ENCODE measurements around the gene LAD1.

Gene LAD1

DNA sequence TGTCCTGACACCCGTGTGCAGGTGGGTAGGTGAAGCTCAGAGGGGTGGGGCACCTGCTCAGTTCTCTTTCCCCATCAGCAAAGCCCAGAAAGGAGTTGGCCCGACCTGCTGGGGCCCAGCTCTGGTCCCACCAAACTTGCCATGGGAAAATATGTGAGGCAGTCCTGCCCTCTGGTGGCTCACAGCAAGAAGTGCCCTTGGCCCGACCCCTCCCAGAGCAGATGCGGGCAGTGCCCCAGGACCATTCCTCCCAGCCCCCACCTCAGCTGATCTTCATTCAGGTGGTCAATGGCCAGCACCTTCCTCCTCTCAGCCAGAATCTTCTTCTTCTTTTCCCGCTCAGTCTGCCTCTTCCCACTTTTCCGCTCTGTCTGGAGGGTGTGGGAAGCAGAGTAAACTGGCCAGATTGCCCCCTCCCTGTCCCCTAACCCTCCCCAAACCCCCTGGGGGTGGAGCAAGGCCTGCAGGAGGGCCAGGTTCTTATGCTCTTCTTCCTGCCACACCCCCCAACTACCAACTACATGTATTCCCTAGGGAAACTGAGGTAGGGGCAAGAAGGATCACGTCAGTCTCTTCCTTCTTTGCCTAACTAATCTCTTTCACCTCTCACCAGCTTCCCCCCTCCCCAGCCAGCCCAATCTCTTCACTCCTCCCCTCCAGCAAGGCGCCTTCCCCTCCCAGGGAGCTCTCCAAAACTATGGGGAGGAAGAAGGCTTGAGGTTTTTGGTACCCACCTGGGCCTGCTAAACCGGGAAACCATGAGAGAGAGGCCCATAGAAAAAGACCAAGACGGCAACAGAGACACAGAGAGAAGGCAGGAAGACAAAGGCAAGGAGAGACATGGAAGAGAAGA is 37.2 kb downstream of the LAD1 start:
- DNase-seq: peak in 1 of 2 experiments; percentile 33

DNA sequence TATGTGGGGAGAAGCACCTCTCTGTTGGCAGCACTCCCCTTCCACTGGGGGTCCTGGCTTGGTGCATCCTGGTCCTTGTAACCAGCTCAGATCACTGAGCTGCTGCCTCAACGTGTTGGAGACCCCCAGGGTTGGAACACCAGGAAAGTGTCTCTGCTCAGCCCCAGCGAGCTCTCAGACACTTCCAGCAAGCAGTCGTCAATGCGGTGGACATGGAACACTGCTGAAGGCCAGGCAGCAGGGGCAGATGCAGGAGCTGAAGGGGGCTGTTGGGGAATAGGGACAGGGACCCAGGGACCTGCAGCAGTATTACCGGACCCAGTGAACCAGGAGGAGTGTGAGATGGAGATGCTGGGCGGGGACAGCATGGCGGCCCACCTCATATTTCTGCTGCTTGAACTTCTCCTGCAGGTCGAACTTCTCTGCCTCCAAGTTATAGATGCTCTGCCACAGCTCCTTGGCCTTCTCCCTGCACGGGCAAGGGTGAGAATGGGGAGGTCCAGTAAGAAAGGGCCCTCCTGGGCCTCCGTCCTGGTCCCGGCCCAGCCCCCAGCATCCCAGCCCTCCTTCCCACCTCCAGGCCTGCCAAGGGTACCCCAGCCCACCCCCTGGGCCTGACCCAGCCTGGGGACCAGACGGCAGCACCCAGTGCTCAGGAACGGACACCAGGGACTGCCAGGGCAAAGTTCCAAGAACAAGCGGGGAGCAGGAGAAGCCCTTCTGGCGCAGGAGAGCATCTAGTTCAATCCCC is 38.0 kb downstream of the LAD1 start:
- no peak for DNase-seq

DNA sequence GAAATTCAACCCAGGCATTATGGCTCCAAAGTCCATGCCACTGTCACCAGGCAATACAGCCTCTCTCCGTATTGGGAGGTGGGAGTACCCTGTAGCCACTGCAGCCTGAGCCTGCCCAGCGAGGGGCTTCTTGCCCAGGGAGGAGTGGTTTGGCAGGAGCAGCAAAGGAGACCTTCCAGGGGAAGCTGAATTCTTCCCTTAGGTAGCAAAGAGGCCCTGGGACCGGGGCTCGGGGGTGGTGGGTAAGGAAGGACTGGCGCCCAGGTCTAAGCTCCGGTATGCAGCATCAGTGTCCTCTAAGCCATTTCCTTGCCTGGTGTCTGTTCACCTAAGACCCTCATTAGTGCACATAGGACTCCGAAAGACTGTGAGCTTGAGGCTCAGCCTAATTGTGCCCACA is 38.6 kb downstream of the LAD1 start:
- DNase-seq: no peak

DNA sequence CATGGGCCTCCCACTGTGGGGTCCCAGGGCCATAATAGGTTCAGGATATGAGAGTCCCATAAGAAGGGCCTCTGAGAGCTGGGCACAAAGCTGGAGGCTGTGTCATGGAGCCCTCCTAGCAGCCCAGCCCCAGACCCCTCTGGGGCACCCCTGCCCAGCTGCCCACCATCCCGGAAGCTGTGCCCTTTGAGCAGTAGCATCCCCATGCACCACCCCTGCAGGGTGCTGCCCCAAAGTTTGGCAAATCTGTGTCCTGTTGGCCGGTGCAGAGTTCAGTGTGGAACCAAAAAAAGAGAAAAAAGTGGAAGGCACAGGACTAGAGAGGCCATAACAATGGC is 39.3 kb downstream of the LAD1 start:
- no peak for DNase-seq

DNA sequence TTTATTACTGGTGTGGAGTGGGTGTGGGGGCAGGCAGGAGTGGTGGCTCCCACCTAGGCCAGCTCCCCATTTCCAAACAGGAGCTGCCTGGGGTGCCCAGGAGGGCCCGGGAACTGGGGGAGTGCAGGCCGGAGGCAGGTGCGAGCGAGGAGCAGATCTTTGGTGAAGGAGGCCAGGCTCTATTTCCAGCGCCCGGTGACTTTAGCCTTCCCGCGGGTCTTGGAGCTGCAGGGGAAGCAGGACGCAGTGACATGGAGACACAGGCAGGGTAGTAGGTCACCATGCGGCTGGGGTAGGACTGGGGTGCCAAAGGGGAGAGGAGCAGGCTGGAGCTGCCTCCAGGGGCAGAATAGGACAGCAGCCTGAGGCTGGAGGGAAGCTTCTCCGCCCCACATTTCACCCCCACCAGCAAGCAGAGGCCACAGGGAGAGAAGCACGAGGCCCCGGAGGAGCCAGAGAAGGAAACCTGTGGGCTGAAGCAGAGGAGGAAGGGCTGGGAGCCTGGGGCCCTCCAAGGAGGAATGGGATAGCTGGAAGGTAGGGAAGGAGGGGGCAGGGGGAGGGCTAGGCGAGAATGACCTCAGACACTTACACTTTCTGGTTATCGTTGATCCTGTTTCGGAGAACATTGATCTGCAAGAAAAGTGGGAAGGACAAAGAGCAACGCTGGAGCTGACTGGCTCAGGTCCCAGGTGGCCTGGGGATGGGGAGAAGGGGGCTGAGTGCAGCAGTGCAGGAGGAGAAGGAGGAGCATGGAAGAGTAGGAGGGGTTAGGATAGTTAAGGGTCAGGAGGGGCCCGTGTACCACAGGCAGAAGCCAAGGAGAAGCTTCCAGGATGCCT is 39.9 kb downstream of the LAD1 start:
- DNase-seq: no peak

DNA sequence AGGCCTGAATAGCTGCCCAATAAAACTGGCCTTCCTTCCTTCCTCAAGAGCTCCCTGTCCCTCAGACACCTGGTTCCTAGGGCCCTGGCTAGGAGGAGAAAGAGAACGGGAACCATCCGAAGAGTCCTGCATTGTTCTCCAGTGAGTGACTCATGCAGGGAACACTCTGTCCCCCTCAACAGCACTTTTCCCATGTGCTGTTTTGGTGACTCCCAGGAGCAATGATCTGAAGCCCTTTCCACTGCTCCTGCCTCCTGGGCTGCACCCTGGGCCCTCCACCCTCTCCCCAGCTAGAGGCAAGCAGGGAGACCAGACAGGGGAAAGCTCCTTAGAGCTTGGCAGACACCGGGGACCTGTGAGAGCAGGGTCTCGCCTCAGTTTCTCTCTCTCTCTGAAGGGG is 40.5 kb downstream of the LAD1 start:
- DNase-seq: no peak

DNA sequence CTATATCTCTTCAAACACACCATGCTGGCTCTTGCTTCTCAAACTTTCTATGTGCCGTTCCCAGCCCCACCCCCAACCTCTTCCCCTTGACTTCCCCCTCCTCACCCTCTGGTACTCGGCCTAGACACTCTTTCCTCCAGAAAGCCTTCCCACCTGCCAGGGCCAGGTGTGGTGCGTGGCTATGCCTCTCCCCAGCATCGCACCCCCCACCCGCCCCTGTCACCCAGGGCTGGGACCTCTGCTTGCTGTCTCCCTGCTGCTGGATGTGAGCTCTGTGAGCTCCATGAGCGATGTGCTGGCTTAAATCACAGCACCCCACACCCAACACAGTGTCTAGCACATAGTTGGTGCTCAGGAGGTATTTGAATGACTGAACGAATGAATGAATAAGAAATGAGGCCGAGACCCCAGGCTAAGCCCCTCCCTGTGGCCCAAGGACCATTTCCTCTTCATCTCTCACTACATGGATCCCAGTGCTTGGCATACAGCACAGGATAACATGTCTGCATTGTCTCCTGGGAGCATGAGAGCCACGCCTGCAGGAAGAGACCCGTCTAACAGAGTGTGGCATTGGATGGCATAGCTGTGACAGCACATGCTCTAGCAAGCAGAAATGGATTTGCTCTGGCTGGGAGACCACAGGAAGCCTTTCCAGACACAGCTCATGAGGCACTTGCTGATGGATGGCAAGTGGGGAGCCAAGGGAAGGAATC is 41.3 kb downstream of the LAD1 start:
- DNase-seq: no peak

DNA sequence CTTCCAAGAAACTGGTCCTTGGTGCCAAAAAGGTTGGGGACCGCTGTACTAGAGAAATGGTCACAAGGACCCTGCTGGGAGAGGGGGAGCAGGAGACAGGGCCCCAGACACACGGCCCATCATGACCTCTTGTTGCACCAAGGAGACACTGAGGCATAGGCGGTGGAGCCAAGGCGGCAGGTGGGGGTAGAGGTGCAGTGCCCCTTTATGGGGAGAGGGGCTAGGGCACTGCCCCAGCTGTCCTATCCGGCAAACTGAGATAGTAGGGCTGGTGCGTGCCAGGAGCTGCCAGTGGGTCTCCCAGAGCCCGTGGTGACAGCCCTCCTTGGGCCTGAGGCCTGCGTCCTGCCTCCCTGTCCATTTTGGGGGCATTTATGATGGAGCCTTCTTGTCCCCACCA is 41.9 kb downstream of the LAD1 start:
- no peak for DNase-seq

DNA sequence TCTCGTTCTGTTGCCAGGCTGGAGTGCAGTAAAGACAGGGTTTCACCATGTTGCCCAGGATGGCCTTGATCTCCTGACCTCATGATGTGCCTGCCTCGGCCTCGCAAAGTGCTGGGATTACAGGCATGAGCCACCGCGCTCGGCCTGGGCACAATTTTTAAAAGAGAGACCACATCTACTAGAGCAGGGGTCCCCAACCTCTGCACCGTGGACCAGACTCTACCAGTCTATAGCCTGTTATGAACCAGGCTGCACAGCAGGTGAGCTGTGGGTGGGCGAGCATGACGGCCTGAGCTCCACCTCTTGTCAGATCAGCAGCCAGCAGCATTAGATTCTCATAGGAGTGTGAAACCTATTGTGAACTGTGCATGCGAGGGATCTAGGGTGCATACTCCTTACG is 42.4 kb downstream of the LAD1 start:
- no peak for DNase-seq

DNA sequence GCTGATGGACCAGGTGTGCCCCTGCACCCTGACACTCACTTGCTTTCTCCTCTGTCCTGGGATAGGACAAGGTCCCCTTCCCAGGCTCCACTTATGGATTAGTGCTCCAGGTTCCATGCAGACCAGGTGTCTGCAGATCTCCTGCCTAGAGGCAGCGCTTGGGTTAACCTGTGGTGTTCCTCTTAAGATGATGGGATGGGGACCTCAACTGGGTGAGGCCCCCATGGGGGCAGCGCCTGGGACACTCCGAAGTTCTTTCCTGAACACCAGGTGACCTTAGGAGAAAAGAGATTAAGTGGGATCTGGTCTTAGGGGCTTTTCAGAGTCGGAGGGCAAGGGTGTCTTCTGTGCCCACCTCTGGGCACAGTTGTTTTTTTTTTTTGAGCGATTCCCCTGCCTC is 42.9 kb downstream of the LAD1 start:
- DNase-seq: no peak

DNA sequence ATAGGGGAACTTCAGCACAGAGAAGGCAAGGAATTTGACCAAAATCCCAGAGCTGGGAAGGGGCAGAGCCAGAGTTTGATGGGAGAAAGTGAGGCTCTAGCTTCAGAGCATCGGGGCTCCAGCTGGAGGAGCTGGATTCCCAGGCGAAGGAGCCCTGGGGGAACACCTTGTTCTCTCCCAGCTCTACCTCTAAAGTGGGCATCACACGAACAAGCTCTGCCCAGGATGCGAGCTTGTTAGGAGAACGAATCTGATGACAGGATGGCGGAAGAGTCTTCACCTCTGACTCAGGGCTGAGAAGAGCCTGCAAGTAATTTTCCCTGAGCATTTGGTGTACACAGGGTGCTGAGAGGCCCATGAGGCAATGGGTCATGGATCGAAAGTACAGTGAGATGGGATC is 43.7 kb downstream of the LAD1 start:
- DNase-seq: no peak

DNA sequence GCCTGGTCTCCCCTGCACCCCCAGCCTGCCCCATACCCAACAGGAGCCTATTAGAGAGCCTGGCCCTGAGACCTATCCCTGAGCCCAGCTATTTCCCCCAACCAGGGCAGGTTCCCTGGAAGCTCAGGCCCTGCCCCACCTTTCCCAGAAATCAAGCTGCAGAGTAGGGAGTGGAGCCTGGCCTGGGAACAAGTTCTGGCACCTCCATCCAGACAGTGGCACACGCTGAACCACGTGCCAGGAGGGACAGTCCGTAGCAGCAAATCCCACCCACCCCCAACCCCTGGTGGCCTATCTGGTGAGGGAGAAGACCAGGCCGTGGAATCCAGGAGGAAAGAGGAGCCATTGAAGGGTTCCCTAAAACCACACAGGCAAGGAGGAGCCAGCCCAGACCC is 44.2 kb downstream of the LAD1 start:
- no peak for DNase-seq

DNA sequence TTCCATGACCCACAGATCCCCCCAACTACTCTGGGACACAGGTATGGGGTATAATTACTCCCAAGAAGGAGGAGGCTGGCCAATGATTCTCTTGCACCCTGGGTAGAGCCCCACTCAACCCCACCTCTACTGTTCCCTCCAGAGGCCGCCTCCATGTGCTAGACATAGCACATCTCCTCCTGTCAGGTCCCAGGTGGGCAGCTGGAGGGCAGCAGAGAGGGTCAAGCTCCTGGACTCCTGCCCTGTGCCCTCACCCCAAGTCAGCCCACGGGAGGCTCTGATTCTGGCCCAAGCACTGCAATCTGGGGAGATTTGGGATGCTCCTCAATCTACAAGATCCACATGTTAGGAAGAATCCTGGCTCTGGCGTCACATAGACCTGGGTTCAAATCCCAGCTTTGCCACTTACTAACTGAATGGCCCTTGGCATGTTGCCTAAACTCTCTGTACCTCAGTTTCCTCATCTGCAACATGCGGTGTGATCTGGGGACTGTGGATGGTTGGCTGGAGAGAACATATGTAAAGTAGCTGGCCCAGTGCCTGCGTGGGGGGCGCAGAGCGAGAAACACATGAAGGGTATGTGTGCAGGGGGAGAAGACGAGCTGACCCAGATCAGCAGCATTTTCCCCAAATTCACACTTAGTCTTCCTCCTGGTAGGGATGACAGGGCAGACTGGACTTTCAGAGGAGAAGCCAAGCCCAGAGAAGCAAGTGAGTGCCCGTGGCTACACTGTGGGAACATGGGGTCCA is 44.8 kb downstream of the LAD1 start:
- DNase-seq: no peak

DNA sequence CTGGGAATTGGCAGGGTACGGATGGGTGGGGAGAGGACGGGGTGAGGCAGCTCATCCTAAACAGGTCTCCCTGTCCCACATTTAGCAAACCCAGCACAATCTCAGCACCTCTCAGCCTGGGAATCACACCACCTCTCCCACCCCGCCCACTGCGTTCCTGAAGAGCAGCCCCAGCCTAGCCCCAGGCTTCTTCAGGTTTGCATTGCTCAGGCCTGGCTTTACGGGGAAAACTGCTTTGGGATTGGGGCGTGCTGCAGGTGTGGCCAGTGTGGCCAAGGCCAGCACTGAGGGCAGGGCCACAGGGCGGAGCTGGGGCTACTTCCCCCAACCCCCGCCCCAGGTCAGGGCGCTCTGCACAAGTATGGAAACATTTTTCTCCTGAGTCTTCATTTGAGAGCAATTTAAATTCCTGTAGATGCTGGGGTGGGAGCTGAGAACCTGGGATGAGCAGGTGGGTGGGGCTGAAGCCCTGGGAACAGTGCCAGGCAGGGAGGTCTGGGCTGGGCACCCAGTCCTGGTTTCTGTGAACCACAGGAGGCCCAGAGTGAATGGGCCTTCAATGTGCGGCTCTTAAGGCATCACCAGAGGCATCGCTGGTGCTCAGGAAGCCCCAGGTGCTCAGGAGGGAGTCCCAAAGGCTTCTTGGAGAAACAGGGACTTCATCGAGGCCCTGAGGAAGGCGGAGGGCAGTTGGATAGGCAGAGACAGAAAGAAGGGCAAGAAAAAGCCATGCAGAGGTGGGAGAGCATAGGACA is 45.8 kb downstream of the LAD1 start:
- DNase-seq: no peak

DNA sequence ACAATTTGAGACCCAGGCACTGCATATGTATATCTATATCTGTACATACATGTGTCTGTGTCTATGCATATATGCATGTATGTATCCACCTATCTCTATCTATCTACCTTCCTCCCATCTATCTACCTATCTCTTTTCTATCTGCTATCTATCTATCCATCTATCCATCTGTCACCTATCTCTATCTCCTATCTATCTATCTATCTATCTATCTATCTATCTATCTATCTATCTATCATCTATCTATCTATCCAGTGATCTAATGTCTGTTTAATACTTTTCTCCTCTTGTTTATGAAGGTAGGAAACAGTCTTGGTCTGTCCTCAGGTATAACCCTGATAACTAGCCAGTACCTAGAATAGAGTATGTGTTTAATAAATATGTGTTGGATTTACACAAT is 47.5 kb downstream of the LAD1 start:
- no peak for DNase-seq

DNA sequence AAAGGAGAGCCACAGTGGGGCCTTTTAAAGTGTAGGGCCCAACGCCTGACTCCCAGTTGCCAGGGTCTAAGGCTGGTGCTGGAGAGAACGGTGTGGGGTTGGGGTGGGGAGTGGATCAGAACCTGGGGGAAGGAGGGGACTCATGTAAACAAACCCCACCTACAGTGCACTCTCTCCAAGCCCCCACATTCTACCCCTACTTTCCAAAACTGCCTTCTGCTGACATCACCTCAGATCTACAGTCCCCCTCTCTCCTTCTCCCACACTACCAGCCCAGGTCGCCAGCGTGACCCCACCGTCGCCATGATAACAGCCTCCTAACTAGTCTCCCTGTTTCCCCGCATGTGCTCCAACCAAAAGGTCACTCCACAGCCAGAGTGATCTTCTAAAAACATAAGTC is 48.2 kb downstream of the LAD1 start:
- DNase-seq: no peak

DNA sequence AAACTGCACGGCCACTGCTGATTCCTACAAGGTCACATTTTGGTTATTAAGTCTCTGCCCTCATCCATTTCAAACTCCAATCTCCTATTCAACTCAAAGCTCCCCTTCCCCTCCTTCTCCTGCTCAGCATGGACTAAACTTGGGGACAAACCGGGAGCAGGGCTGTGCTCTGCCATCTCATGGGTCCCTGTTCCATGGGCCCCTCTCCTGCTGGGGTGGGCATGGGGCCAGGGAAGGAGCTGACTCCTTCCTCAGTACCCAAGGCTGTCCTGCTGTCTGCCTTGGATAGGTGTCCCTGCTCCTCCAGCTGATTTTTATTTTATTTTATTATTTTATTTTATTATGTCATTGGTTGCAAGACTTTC is 48.8 kb downstream of the LAD1 start:
- no peak for DNase-seq

DNA sequence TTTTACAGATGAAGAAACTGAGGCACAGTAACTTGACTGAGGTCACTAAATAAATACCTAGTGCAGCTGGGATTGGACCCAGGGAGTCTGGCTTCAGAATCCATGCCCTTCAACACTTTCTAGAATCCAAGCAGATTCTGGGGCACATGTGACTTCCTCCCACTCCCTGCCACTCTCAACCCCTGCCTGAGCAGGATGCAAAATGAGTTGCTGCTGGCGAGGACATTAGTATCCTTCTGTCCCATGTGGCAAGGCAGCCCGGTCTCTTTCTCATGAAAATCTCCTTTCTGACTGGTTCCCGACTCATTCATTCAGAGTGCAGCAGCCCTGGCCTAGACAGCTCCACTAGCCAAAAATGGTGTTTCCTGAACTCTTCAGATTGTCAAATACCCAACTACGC is 50.0 kb downstream of the LAD1 start:
- DNase-seq: no peak

DNA sequence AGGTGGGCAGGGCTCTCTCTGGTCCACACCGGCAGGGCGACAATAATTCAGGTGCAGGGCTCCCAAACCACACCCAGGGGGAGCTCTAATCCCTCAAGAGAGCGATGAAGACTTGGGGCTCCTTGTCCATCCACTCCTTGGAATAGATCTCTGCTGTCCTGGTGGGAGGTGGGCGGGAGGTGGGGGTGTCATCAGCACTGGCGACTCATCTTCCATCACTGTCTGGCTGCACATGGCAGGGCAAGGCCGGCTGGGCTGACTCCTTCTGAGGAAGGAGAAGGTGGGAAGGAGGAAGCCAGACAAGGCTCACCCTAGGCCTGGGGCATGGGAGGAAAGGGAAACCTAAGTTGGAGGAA is 50.9 kb downstream of the LAD1 start:
- peak in 1 of 2 experiments; percentile 25 for DNase-seq

DNA sequence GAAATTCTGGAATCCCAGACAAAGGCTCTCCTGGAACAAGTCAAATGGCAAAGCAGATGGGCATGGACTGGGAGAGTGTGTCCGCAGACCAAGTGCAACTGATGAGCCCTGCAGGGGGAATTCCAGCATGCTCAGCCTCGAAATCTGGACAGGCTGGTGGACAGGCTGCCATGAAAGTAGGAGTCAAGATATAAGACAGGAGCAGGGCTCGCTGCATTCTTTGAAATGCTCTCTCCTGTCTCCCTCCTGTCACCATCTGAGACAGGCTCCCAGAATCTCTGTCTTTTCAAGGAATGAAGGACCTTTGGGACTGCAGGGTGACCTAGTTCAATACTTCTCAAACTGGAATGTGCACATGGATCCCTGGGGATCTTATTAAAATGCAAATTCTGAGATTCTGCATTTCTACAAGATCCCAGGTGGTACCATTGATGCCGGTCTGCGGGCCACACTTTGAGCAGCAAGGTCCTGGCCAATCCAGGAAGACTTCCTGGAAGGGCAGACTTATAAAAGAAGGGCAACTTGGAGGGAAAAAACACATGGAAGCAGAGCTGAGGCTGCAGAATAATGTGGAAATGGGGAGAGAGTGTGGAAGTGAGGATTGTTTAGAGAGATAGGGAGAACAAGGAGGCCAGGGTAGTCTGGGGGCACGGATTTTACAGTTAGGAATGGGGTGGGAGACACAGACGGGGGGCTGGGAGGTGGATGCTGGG is 51.5 kb downstream of the LAD1 start:
- no peak for DNase-seq

DNA sequence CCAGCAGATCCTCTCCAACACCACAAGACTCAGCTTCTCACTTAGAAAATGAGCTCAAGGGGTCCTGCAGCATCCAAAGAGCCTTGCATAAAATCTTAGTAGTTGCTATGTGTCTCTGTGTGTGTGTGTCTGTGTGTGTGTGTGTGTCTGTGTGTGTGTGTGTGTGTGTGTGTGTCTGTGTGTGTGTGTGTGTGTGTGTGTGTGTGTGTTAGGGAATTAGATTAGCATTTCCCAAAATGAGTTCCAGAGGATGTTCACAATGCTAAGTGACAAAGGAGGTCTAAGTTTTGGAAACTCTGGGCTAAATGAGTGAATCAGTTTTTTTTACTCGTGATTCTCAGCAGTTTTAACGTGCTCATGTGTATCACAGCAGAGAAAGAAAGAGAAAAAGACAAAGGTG is 52.1 kb downstream of the LAD1 start:
- no peak for DNase-seq

All from SHP77 (cell line).